Activated T-cell treated with anti-CD3 and anti-CD28 coated beads for 4 hours (primary cell): ENCODE measurements around the gene QRICH2.
"Not testable (repeated sequence)": the region's sequence is repeated elsewhere in the genome, so short reads cannot be mapped to it uniquely, and the experiment has no call there.

ENCODE experiments used
- DNase-seq: peaks from one replicate; pipeline ENCODE4 v3.0.0-alpha.2; 2020

Gene QRICH2

DNA sequence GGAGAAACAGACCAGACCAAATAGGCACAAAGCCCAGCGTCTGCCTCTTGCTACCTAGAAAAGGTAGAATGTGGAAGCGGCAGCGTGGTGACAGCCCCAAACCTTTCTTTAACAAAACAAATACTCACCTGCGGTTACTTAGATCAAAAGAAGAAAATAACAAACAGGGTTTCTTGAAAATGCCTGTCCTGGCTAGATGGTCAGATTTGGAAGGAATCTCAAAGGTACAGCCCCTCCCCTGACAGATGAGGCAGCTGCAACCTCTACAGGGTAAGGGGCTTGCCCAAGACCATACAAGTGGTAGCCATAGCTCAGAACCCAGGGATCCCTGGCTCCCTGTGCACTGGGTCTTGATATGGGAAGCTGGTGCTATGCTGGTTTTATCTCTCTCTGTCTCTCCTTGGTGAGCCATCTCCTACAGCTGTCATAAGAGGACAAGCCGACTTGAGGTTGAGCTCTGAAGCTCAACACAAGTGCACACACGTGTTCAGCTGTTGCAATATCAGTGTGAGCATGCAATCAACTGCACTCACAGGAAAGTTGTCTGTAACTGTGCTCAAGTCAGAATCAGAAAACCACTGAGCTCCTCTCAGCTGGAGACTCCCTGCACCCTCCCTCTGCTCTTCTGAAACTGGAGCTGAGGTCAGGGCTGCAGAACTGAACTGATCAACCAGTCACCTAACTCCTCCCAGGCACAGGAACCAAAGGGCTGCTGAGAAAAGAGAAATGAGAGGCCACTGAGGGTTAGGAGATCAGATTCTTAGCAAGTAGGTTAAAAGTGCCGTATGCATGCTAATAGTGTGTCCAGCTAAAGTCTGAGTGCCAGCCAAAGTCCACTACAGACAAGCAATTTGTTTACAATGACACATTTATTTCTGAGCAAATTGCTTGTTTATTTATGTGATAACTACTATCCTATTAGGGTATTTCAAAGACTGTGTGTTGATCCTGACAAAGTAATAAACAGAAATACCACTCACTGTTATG lies 61.7 kb downstream of the QRICH2 start:
- DNase-seq, result no peak

DNA sequence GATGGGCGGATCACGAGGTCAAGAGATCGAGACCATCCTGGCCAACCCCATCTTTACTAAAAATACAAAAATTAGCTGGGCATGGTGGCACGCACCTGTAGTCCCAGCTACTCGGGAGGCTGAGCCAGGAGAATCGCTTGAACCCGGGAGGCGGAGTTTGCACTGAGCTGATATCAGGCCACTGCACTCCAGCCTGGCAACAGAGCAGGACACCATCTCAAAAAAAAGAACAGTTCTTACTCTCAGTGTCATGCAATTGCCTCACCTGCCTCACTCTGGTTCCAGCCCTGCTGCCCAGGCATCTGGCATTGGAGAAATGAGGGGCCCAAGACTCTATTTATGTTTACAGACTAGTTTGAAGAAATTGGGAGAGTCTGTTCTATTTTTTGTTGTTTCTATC lies 63.4 kb downstream of the QRICH2 start:
- DNase-seq, result not testable (repeated sequence)

DNA sequence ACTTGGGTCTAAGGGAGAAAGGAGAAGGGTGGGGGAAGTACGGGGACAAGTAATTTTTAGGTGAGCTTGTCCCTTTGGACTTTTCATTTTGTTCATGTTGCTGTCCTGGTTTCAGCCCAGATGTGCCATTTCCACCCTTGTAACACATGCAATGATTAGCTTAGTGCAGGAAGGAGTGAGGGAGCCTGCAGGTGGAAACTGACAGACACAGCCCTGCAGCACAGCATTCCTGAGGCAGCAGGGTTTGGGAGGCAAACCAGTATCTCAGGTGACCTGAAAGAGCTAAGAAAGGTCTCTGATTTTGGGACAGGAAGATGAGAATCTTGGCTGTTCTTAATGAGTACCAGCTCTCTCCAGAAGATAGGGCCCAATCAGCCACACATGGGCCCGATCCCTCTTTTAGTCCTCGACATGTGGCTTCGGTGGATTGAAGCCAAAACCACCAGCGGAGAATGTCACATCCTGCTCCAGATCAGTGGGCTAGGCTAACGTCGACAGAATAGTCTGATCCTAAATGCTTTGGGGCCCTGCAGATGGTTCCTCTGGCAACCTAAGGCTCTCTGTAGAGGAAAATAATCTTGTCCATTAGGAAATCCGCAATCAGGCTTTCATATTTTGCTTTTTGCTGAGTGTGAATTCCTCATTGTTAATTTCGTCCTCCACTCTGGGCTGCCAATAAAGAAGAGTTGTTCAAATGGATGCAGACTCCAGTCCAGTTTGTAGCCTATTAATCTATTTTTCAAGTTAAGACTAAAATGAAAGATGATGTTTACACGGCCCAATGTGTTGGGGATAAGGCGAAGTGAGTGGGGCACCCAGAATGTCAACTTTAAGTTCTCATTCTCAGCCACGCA lies 64.0 kb downstream of the QRICH2 start:
- no peak for DNase-seq

DNA sequence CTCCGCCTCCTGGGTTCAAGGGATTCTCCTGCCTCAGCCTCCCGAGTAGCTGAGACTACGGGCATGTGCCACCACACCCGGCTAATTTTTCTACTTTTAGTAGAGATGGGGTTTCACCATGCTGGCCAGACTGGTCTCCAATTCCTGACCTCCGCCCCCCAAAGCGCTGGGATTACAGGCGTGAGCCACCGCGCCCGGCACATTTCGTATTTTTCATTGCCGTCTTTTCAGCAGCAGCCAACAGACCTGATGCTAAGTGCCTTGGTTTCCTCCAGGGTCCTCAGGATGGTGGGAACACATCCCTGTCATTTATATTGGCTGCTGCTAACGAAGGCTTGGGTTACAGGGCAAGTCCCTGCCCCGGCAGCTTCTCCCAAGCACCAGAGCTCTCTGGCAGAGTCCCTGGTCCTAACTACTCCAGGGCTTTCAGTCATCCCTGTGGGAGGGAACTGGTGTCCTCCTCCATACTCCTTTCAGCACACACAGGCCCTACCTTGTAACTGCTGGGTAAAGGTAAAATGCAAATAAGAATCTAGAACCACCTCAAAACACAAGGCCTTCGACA lies 66.3 kb downstream of the QRICH2 start:
- DNase-seq, result no peak

DNA sequence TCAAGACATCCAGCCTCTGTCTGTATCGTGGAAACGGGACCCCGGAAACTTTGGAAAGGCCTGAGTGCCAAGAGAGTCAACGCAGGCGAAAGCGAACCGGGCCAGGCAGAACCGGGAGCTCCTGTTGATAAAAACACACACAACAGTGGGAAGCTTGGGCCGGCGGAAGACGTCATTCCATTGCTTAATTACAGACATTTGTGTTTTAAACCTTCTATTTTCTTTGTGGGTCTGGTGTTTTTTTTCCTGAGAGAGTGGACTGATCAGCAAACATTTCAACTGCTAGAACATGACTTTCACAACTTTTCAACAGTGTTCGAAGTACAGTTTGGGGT lies 66.9 kb downstream of the QRICH2 start:
- no peak for DNase-seq

DNA sequence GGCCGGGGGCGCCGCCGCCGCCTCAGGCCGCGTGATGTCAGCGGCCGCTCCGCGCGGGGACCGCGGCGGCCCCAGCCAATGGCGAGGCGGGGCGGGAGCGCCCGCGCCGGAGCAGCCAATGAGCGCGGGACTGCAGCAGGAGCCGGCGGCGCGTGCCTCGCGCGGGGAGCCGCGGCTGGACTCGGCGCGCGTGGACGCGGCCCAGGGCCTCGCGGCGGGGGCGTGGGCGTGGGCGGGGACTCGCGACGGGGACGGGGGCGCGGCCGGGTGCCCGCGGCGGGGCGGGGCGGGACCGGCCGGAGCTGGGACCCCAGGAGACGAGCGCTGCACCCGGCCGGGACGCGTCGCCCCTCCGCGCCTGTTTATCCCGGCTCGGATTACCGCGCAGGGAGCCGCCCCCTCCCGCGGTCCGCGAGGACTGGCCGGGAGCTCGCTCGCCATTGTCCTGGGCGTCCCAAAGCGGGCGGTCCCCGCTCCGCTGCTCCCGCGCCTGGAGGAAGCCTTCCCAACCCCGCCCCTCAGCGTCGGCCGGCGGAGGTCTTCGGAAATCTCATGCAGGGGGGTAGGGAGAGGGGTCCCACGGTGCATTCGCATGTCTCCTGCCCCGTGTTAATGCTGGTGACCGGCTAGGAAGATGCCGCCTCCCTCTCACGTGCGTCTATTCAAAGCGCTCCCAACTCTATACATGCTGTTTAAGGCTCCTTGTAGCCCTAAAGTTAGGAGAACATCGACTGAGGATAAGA lies 67.4 kb downstream of the QRICH2 start, which contains the start of gene RNF157:
RNF157 (minus strand) TSS at position 33 of the 743 bp plus-strand sequence. CDS start 253 bp downstream, outside the sequence.
- peak; percentile 42 for DNase-seq

DNA sequence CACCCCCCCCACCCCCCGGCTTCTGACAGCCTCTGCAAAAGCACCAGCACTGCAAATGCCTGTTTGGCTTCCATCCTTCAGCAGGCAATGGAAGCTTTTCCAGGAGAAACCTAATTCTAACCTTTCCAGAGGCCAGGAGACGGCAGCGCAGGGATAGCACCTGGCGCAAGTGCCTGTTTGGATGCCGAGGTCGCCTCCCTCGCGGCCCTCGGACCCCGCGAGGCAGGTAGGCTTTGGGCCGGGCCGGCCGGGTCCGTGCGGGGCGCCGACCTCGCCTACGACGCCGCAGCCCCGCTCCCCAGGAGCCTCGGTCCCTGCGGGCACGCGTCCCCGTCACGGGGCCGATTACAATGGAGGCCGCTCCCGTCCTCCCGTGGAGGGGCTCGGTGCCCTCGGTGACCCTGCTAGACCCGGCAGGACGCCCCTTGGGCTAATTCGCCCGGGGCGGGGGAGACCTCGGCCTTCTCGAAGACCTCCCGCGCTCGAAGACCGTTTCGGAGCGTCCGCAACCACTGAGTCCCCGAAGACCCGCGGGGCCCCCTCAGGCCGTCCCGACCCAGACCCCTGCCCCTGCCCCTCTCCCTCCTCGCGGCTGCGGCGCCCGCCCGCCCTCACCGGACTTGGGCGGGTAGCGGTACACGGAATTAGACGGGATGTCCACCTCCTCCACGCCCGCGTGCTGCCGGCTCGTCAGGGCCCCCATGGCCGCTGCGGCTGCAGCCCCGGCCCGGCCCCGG lies 68.4 kb downstream of the QRICH2 start:
- DNase-seq, result no peak

DNA sequence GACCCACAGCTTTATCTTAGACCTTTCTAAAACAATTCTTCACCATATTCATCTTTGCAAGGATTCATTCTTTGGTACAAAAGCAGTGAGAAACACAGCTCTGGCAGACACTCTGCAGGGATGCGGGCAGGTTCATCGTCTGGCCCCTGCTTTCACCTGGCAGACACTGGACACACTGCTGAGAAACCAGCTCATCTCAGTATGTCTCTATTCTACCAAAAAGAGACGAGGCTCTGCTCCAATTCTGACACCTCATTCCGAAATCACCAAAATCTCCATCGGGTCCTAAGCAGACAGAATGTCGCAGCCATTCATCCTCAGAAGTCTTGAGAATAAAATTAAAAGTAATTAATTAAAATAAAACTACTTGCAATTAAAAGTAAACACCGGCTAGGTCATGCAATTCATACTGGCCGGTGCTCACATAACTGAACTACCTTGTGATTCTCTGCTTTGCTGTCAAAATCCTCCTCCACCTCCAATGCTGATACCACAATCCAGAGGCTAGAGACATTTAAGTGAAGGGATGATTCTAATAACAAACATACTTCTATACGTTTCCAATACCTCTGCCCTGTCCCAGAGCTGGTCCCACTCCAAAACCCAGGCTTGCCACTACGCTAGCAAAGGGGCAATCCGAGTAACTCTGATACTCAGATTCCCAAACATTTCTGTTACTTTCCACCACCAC lies 69.1 kb downstream of the QRICH2 start:
- DNase-seq, result no peak

DNA sequence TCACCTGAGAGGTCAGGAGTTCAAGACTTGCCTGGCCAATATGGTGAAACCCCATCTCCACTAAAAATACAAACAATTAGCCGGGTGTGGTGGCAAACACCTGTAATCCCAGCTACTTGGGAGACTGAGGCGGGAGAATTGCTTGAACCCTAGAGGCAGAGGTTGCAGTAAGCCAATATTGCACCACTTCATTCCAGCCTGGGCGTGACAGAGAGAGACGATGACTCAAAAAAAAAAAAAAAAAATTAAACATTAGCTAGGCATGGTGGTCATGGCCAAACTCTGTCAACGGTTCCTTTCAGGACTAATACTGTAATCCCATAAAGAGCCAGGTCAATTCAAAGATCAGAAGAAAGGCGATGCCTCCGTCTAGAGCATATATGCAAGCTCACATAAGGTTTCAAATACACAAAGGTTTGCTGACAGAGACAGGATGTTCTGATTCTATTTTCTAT lies 70.2 kb downstream of the QRICH2 start:
- DNase-seq, result no peak

DNA sequence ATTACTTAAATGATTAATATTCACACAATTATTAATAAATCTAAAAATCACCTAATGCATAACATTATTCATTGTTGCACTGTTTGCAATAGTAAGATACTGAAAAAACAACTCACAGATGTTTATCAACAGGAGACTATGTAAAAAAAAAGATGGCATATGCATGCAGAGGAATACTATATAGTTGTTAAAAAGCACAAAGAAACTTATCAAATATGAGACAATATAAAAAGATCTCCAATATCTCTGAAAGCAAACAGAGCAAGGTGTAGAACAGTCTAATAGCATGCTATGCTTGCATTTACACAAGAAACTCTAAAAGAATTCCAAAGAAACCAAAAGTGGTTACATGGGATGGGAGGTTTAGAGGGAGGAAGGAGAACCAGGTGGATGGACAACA lies 71.5 kb downstream of the QRICH2 start:
- no peak for DNase-seq

DNA sequence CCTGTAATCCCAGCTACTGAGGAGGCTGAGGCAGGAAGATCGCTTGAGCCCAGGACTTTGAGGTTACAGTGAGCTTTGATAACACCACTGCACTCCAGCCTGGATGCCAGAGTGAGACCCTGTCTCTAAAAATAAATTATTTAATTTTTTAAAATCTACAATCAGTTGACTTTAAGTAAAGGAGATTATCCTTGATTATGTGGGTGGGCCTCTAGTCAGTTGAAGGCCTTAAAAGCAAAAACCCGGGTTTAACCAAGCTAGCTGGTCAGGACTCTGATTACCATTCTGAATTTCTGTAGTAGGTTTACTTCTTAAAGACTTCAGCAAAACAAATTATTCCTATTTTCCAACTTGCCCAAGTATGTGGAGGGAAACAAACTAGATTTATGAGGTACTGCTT lies 72.2 kb downstream of the QRICH2 start:
- no peak for DNase-seq

DNA sequence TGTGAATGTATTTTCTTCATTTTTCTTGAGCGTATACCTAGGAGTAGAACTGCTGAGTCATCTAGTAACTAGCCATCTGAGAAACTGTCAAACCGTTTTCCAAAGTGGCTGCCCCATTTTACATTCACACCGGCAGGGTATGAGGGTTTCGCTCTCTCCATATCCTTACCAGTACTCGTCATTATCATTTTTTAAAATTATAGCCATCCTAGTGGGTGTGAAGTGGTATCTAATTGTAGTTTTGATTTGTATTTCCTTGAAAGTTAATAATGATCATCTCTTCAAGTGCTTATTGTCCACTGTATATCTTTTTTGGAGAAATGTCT lies 73.8 kb downstream of the QRICH2 start:
- DNase-seq, result no peak

DNA sequence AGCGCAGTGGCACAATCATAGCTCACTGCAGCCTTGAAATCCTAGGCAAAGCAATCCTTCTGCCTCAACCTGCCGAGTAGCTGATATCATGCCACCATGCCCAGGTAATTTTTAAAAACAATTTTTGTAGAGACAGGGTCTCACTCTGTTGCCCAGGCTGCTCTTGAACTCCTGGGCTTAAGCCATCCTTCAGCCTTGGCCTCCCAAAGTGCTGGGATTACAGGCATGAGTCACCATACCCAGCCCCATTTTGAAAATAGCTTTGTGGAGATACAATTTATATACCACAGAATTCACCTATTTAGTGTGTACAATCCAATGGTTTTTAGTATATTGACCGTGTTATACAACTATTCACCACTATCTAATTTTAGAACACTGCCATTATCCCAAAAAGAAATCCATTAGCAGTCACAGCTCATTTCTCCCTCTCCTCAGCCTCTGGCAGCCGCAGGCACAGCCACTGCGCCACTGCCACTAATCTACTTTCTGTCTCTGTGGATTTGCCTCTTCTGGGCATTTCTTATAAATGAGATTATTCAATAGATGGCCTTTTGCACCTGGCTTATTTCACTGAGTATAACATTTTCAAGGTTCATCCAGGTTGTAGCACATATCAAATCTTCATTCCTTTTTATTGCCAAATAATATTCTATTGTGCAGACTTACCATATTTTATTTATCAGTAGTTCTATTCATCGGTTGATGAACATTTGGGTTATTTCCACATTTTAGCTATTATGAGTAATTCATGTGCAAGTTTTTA lies 74.3 kb downstream of the QRICH2 start:
- DNase-seq, result no peak

DNA sequence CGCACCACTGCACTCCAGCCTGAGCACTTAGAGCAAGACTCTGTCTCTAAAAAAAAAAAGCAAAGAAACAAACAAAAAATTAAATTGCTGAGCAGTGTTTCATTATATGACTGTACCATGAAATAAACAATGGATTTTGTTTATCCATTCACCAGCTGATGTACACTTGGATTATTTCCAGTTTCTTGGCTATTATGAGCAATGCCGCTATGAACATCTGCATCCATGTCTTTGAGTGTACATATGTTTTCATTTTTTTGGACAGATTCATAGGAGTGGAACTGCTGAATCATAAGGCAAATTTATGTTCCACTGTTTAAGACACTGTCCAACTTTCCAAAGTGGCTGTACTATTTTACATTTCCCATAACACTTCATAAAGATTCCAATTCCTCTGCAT lies 75.7 kb downstream of the QRICH2 start:
- DNase-seq, result no peak

DNA sequence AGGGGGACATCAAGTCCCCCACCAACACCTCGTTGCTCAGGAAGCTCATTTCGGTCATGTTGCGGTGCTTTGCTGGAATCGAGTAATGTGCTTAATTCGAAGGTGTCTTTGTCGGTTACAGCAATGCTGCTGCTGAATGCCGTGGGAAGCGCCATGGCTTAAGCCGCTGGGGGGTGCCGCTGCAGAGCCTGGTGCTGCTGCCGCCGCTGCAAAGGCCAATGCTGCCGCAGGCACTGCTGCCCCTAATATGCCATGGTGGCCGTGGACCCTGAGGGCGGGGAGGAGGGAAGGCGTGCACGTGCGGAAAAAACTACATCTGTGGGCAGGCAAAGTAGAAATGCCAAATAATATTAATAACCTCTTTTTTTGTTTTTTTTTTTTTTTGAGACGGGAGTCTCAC lies 81.3 kb downstream of the QRICH2 start:
- DNase-seq, result not testable (repeated sequence)

DNA sequence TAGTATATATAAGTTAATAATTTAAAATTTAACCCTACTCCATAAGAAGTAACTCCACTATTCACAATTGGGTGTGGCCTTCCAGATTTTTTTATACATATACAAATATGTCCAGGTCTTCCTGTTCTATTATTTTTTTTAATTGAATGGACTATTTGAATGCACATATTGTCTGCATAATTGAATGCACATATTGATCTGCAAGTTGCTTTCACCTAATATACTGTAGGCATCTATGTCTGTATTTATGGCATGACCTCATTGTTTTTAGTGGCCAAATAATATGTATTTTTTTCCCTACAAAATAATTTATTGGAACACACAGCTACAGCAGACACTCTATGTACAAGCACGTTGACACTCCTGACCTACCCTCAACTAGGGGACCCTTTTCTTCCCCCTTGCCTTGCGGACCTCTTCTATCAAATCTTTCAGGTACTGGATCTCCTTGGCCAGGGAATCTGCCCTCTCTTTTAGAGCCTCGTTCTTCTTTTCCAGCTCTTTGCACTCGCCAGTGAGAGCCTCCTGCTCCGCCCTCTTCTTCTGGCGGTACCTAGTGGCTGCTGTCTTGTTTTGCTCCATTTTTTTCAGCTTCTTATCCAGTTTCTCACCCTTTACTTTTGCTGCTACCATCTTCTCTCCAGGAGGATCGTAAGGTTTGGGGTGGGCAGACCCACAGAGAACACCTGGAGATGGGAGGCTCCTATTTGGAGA lies 82.5 kb downstream of the QRICH2 start:
- not testable (repeated sequence) for DNase-seq
